K562 (cell line): Measurements from ENCODE around the gene MED15. TPM values are rescaled to one million over a fixed set of nuclear protein-coding genes. Genes with fewer than 3 reads are reported as not detected.

Source experiments
- ATAC-seq: fragments of 200-7000 bp; cut with Tn5 transposase; 3 replicates; pipeline ENCODE4 v1.9.1; 2020; ENCODE audit warnings: moderate library complexity
- BruUV-seq: library from RNA; stranded (reverse); fragments of 400-500 nt; replicated peaks from 2 replicates; lab custom pipeline; 2021; lab: Mats Ljungman, UMichigan
- CTCF ChIA-PET: fragments of 300-600 bp; formaldehyde crosslinking; extraction: SDS; loops from one replicate; lab custom pipeline; 2021; ENCODE audit warnings: low intra/inter-chr PET ratio; lab: Yijun Ruan, JAX
- POLR2A ChIA-PET: fragments of 300-600, 350-650 bp; sonication (Branson Sonifier 250); formaldehyde crosslinking; extraction: SDS; loops from one replicate; lab custom pipeline; 2021; ENCODE audit warnings: antibody characterized with exemption, inconsistent platforms; lab: Yijun Ruan, JAX
- DNase-seq, 4 experiments: peaks; one replicate each; pipeline versions ENCODE4 v3.0.0 to v3.0.0-alpha.2; 2011 to 2018; ENCODE audit warnings: low spot score in 3 of 4, mixed read lengths in 3 of 4; ENCODE audit errors: extremely low read depth in 1 of 4
- FAIRE-seq: peaks from 2 replicates; lab custom pipeline; 2011; peaks lifted over from hg19 to GRCh38; lab: Jason Lieb, UNC
- H2AFZ ChIP-seq: 2 replicates; pipeline ENCODE4 v1.6.0; 2011; ENCODE audit warnings: low read depth, low read length, control low read depth, inconsistent platforms
- H3K27ac ChIP-seq: fragments of 200-600 bp; 3 replicates; pipeline ENCODE4 v1.8.0; 2011; ENCODE audit warnings: low read depth, mild to moderate bottlenecking, control low read depth, inconsistent platforms, low read length, moderate library complexity, mixed read lengths; ENCODE audit errors: extremely low read depth
- H3K27me3 ChIP-seq, 2 experiments: fragments of 300-600 bp in 1 of 2; 2 replicates in 1 of 2; 3 replicates in 1 of 2; pipeline versions ENCODE4 v1.6.0 to v1.8.0; 2011; ENCODE audit warnings: inconsistent platforms in 2 of 2, low read length in 2 of 2, mild to moderate bottlenecking in 1 of 2, mixed read lengths in 1 of 2, moderate library complexity in 1 of 2; ENCODE audit not compliant: control insufficient read depth in 2 of 2, insufficient read depth in 2 of 2
- H3K36me3 ChIP-seq: fragments of 300-600 bp; 3 replicates; pipeline ENCODE4 v1.8.0; 2011; ENCODE audit warnings: mild to moderate bottlenecking, low read length, inconsistent platforms; ENCODE audit not compliant: control insufficient read depth, insufficient read depth
- H3K4me1 ChIP-seq, 2 experiments: fragments of 200-600 bp in 1 of 2; replicated peaks in 1 of 2; 2 replicates in 1 of 2; 3 replicates in 1 of 2; pipeline versions ENCODE4 v1.5.1 to v1.8.0; 2011; ENCODE audit warnings: inconsistent platforms in 2 of 2, low read length in 2 of 2, mild to moderate bottlenecking in 1 of 2, mixed read lengths in 1 of 2, moderate library complexity in 1 of 2; ENCODE audit not compliant: control insufficient read depth in 2 of 2, insufficient read depth in 2 of 2
- H3K4me2 ChIP-seq: 2 replicates; pipeline ENCODE4 v1.6.1; 2011; ENCODE audit warnings: low read length, control low read depth, inconsistent platforms, mixed read lengths; ENCODE audit not compliant: insufficient read depth
- H3K4me3 ChIP-seq: fragments of 200-600 bp; sonication (generic), shearing (Covaris generic); 2 replicates; pipeline ENCODE4 v1.5.1; 2016; ENCODE audit warnings: control low read depth, inconsistent platforms
- H3K79me2 ChIP-seq: fragments of 200-600 bp; 3 replicates; pipeline ENCODE4 v1.8.0; 2011; ENCODE audit warnings: low read length, inconsistent platforms; ENCODE audit not compliant: control insufficient read depth, insufficient read depth
- H3K9ac ChIP-seq, 2 experiments: 2 replicates each; pipeline versions ENCODE4 v1.6.0 to v1.6.1; 2011; ENCODE audit warnings: low read depth in 2 of 2, low read length in 2 of 2, control low read depth in 1 of 2, inconsistent platforms in 1 of 2, mild to moderate bottlenecking in 1 of 2, mixed read lengths in 1 of 2; ENCODE audit not compliant: insufficient read depth in 1 of 2
- H3K9me1 ChIP-seq: one replicate; pipeline ENCODE4 v1.6.0; 2011; ENCODE audit warnings: inconsistent platforms, mild to moderate bottlenecking, low read length, moderate library complexity; ENCODE audit not compliant: control insufficient read depth, insufficient read depth
- H3K9me3 ChIP-seq: replicated peaks from 2 replicates; pipeline ENCODE4 v1.5.1; 2011; ENCODE audit warnings: low read depth, low read length, inconsistent platforms; ENCODE audit not compliant: control insufficient read depth, insufficient read depth
- H4K20me1 ChIP-seq: replicated peaks from 2 replicates; pipeline ENCODE4 v1.6.1; 2011; ENCODE audit warnings: low read length, inconsistent platforms, mixed read lengths; ENCODE audit not compliant: control insufficient read depth, insufficient read depth
- ESRRB ChIP-seq: fragments of 250-450 bp; sonication (Bioruptor Pico); IDR thresholded peaks from 2 replicates; pipeline ENCODE4 v1.5.0; 2020; ENCODE audit warnings: mild to moderate bottlenecking, moderate library complexity, borderline replicate concordance
- RFX5 ChIP-seq: IDR thresholded peaks from 2 replicates; pipeline ENCODE4 v1.6.1; 2011; ENCODE audit warnings: low read depth, mild to moderate bottlenecking, improper control_type of control experiment, low read length
- SOX6 ChIP-seq: fragments of 450-650 bp; IDR thresholded peaks from 2 replicates; pipeline ENCODE4 v1.6.1; 2014; ENCODE audit warnings: mild to moderate bottlenecking
- ZNF175 ChIP-seq: fragments of 200-800 bp; sonication (Bioruptor generic); IDR thresholded peaks from 2 replicates; pipeline ENCODE4 v1.6.1; 2016; ENCODE audit warnings: low read depth, mild to moderate bottlenecking, missing genetic modification characterization, missing compliant biosample characterization
- ZNF699 ChIP-seq: fragments of 250-450 bp; sonication (Bioruptor Pico); IDR thresholded peaks from 2 replicates; pipeline ENCODE4 v1.8.0; 2021; ENCODE audit warnings: mild to moderate bottlenecking, moderate library complexity; ENCODE audit not compliant: insufficient replicate concordance
- ZNF764 ChIP-seq: fragments of 250-450 bp; sonication (Bioruptor Pico); IDR thresholded peaks from 2 replicates; pipeline ENCODE4 v1.4.0; 2020; ENCODE audit warnings: low read depth, mild to moderate bottlenecking, moderate library complexity
- WGBS: fragments of 100-300 bp; shearing (Covaris generic); methylation state at CpG from one replicate; pipeline ENCODE4 v1.1.6; 2016; ENCODE audit warnings: low coverage, mixed read lengths; ENCODE audit not compliant: insufficient coverage; ENCODE audit errors: missing lambda C conversion rate; 5-methylcytosine and 5-hydroxymethylcytosine counted together
- in situ Hi-C: fragments of 300-500 bp; cut with MboI; formaldehyde crosslinking; loops from 4 replicates; pipeline ENCODE4 v1.15.0; 2018; ENCODE audit warnings: inconsistent platforms, mixed read lengths
- intact Hi-C: fragments of 100-400 bp; cut with micrococcal nuclease; formaldehyde crosslinking; loops from 2 replicates; pipeline ENCODE4 v1.14.2; 2022
- polyA plus RNA-seq, 8 experiments: library from polyadenylated mRNA; depleted of rRNA in 4 of 8; stranded (reverse) in 5 of 8; unstranded in 3 of 8; fragments of >200 nt; fragmentation: Nextera tagmentation in 2 of 8; fragmentation: Illumina TruSeq in 1 of 8; extraction: Ambion mirVana in 2 of 8; extraction: Trizol in 1 of 8; gene quantifications; 2 replicates each; pipeline versions ENCODE4 v1.2.1 to v1.2.3, GENCODE V29; 2011 to 2014; ENCODE audit warnings: inconsistent platforms in 1 of 8, missing spikeins in 1 of 8
- total RNA-seq, 7 experiments: library from RNA; depleted of rRNA in 6 of 7; stranded (reverse); fragments of >200 nt in 6 of 7; fragmentation: Illumina TruSeq in 2 of 7; extraction: Trizol in 2 of 7; gene quantifications; 2 replicates each; pipeline versions ENCODE4 v1.2.1 to v1.2.3, GENCODE V29; 2011 to 2021; ENCODE audit warnings: low replicate concordance in 1 of 7
- TF ChIP-seq, protein P1 (sequence below): sonication (generic); formaldehyde crosslinking; IDR thresholded peaks from 2 replicates; pipeline ENCODE4 v1.8.0; 2022; ENCODE audit warnings: mild to moderate bottlenecking, low read depth, missing genetic modification reagents
- TF ChIP-seq, protein P2 (sequence below): fragments of 450-650 bp; IDR thresholded peaks from one replicate; pipeline ENCODE4 v1.6.1; 2018; ENCODE audit warnings: mild to moderate bottlenecking, moderate library complexity; ENCODE audit not compliant: partially characterized antibody
- TF ChIP-seq, protein P3 (sequence below): fragments of 250-450 bp; sonication (Bioruptor Pico); IDR thresholded peaks from 2 replicates; pipeline ENCODE4 v1.4.0; 2020
- TF ChIP-seq, protein P4 (sequence below): sonication (generic); formaldehyde crosslinking; IDR thresholded peaks from 2 replicates; pipeline ENCODE4 v1.8.1; 2022; ENCODE audit warnings: missing genetic modification reagents
- TF ChIP-seq, protein P5 (sequence below): fragments of 450-650 bp; formaldehyde crosslinking; IDR thresholded peaks from 2 replicates; pipeline ENCODE4 v1.4.0; 2020; ENCODE audit warnings: mild to moderate bottlenecking
- TF ChIP-seq, protein P6 (sequence below): IDR thresholded peaks from 3 replicates; pipeline ENCODE4 v1.6.1; 2011; ENCODE audit warnings: borderline replicate concordance, mild to moderate bottlenecking; ENCODE audit not compliant: insufficient read length, insufficient read depth

MED15 gene
- total and polyA plus RNA-seq, 9 of the 15 experiments (the other 6 are each of a cell fraction or from before 2014, with no cell fraction given) = 4.0 to 271 (median 60.1) TPM

DNA sequence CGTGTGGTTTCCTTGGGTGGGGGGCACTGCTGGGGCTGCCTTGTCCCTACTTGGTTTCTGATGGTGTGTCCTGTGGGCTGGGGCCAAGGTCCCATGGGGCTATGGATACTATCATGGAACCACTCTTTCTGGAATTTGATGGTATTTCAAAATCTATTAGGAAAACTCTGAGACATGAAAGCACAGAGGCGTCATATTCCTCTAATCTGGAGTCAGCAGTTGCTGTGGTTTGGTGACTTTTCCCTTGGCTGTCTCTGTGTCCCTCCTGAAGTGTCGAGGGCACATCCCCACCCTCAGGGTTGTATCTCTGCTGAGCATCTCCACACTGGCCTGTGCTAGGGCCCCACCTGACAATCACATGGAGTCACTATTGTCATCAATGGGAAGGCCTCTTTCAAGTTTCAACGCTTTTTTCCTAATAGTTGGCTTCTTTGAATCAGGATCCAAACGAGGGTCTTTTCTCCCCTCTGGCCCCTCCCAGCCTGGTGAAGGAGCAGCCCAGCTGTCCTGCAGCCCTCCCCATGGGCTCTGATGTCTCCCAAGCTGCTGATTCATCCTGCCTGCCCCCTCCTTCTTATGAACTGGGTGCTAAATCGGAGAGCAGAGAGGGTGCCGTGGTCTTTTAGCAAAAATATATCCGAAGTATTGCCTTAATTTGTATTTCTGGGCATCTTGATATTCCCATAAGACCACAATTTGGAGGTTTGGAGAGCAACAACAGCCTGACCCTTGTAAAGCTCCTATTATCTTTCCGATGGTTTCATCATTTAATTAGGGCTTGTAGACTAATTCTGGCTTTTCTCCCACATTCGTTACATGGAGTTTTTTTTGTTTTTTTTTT, 38.5 kb downstream of the MED15 start:
- Histone ChIP-seq H3K79me2 (peaks cover 67% of the 10 kb centered on the region), H3K4me2 (peak overlapping the region; percentile 49), H3K9ac (peak overlapping the region; percentile 3 to 17; a peak in 2 of 4 replicates), H3K9me1 (peaks cover 21% of the 10 kb centered on the region), H3K36me3 (peaks cover 64% of the 10 kb centered on the region), H4K20me1 (peaks cover 42% of the 10 kb centered on the region), H3K9me3 (no peaks in the 10 kb centered on the region), H2AFZ (no peak overlapping the region), H3K4me3 (no peak overlapping the region), H3K27me3 (no peaks in the 10 kb centered on the region), H3K4me1 (peaks cover 30 to 34% of the 10 kb centered on the region in 2 experiments), H3K27ac (peak overlapping the region; percentile 15)
- ATAC-seq = peak; percentile 92
- DNase-seq = peak; percentile 82 to 91 (median 86)
- ChIA-PET CTCF (interaction anchor here (0.6 kb wide), 1 partner anchor 18 kb away, joined by 3 read pairs; no protein-coding TSS in a partner anchor), POLR2A (interaction anchor here (0.7 to 68.9 kb wide), 9 partner anchors 10 to 1107 kb away, joined by 3 to 1693 read pairs (median 4); partner anchors contain the start of gene MED15)
- BruUV-seq = no TSS peak
- intact Hi-C loops (no loop called here), in situ Hi-C loops (no loop called here)
- WGBS = 20% methylated on average over 10 of the region's 10 CpGs
- peak; percentile 87 for FAIRE-seq
- TF ChIP-seq SOX6 = no peak
- 0 out of 2 replicates have a peak, but pooled peaks have one; percentile 16 for TF ChIP-seq ZNF764 (CRISPR knock-in tag)
- TF ChIP-seq, protein P1, sequence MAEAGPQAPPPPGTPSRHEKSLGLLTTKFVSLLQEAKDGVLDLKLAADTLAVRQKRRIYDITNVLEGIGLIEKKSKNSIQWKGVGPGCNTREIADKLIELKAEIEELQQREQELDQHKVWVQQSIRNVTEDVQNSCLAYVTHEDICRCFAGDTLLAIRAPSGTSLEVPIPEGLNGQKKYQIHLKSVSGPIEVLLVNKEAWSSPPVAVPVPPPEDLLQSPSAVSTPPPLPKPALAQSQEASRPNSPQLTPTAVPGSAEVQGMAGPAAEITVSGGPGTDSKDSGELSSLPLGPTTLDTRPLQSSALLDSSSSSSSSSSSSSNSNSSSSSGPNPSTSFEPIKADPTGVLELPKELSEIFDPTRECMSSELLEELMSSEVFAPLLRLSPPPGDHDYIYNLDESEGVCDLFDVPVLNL (CRISPR knock-in tag) = no peak
- peak; percentile 89 for TF ChIP-seq ZNF699
- TF ChIP-seq ESRRB (CRISPR knock-in tag) = no peak
- TF ChIP-seq, protein P2, sequence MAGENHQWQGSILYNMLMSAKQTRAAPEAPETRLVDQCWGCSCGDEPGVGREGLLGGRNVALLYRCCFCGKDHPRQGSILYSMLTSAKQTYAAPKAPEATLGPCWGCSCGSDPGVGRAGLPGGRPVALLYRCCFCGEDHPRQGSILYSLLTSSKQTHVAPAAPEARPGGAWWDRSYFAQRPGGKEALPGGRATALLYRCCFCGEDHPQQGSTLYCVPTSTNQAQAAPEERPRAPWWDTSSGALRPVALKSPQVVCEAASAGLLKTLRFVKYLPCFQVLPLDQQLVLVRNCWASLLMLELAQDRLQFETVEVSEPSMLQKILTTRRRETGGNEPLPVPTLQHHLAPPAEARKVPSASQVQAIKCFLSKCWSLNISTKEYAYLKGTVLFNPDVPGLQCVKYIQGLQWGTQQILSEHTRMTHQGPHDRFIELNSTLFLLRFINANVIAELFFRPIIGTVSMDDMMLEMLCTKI = no peak
- TF ChIP-seq, protein P3, sequence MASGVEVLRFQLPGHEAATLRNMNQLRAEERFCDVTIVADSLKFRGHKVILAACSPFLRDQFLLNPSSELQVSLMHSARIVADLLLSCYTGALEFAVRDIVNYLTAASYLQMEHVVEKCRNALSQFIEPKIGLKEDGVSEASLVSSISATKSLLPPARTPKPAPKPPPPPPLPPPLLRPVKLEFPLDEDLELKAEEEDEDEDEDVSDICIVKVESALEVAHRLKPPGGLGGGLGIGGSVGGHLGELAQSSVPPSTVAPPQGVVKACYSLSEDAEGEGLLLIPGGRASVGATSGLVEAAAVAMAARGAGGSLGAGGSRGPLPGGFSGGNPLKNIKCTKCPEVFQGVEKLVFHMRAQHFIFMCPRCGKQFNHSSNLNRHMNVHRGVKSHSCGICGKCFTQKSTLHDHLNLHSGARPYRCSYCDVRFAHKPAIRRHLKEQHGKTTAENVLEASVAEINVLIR (CRISPR knock-in tag) = peak; percentile 90
- peak; percentile 100 for TF ChIP-seq ZNF175 (CRISPR knock-in tag)
- TF ChIP-seq, protein P4, sequence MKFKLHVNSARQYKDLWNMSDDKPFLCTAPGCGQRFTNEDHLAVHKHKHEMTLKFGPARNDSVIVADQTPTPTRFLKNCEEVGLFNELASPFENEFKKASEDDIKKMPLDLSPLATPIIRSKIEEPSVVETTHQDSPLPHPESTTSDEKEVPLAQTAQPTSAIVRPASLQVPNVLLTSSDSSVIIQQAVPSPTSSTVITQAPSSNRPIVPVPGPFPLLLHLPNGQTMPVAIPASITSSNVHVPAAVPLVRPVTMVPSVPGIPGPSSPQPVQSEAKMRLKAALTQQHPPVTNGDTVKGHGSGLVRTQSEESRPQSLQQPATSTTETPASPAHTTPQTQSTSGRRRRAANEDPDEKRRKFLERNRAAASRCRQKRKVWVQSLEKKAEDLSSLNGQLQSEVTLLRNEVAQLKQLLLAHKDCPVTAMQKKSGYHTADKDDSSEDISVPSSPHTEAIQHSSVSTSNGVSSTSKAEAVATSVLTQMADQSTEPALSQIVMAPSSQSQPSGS = no peak
- TF ChIP-seq, protein P5, sequence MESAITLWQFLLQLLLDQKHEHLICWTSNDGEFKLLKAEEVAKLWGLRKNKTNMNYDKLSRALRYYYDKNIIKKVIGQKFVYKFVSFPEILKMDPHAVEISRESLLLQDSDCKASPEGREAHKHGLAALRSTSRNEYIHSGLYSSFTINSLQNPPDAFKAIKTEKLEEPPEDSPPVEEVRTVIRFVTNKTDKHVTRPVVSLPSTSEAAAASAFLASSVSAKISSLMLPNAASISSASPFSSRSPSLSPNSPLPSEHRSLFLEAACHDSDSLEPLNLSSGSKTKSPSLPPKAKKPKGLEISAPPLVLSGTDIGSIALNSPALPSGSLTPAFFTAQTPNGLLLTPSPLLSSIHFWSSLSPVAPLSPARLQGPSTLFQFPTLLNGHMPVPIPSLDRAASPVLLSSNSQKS = peak; percentile 94; the same call in 1 of the 2 replicates
- TF ChIP-seq RFX5 = peak; percentile 73; the same call in 1 of the 2 replicates
- TF ChIP-seq, protein P6, sequence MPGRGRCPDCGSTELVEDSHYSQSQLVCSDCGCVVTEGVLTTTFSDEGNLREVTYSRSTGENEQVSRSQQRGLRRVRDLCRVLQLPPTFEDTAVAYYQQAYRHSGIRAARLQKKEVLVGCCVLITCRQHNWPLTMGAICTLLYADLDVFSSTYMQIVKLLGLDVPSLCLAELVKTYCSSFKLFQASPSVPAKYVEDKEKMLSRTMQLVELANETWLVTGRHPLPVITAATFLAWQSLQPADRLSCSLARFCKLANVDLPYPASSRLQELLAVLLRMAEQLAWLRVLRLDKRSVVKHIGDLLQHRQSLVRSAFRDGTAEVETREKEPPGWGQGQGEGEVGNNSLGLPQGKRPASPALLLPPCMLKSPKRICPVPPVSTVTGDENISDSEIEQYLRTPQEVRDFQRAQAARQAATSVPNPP = no peak
